OCI-LY3 (cell line): ENCODE results near the gene BTBD9.

Source experiments
- H2AFZ ChIP-seq: fragments of 200-600, 300-600 bp; shearing (Covaris generic); 2 replicates; pipeline ENCODE4 v1.6.0; 2014; ENCODE audit warnings: antibody characterized with exemption, low read depth, low read length
- H3K27ac ChIP-seq: fragments of 200-600, 300-600 bp; sonication (generic); 2 replicates; pipeline ENCODE4 v1.5.1; 2014; ENCODE audit warnings: mild to moderate bottlenecking, low read length, moderate library complexity, mixed read lengths
- H3K27me3 ChIP-seq: fragments of 200-600, 300-600 bp; sonication (generic); 2 replicates; pipeline ENCODE4 v1.6.1; 2014; ENCODE audit warnings: low read depth, low read length, mixed read lengths
- H3K36me3 ChIP-seq: fragments of 200-600, 300-600 bp; sonication (generic); replicated peaks from 2 replicates; pipeline ENCODE3; 2014; ENCODE audit warnings: low read depth, low read length, mixed read lengths
- H3K4me1 ChIP-seq: fragments of 300-600, 200-600 bp; sonication (generic); 2 replicates; pipeline ENCODE4 v1.6.1; 2014; ENCODE audit warnings: low read length, mixed read lengths
- H3K4me2 ChIP-seq: fragments of 200-600, 300-600 bp; sonication (generic); 2 replicates; pipeline ENCODE4 v1.6.1; 2014; ENCODE audit warnings: low read length, mixed read lengths
- H3K4me3 ChIP-seq: fragments of 300-600, 200-600 bp; sonication (generic); 2 replicates; pipeline ENCODE4 v1.5.1; 2014; ENCODE audit warnings: antibody characterized with exemption, mild to moderate bottlenecking, low read length, moderate library complexity
- H3K79me2 ChIP-seq: fragments of 300-600, 200-600 bp; shearing (Covaris generic); 2 replicates; pipeline ENCODE4 v1.6.1; 2014; ENCODE audit warnings: mild to moderate bottlenecking, low read length, mixed read lengths
- H3K9ac ChIP-seq: fragments of 300-600, 200-600 bp; shearing (Covaris generic); 2 replicates; pipeline ENCODE4 v1.6.0; 2014; ENCODE audit warnings: mild to moderate bottlenecking, low read length, moderate library complexity
- H3K9me3 ChIP-seq: fragments of 200-600, 300-600 bp; shearing (Covaris generic); 2 replicates; pipeline ENCODE4 v1.6.1; 2014; ENCODE audit warnings: low read length, mixed read lengths; ENCODE audit not compliant: insufficient read depth
- H4K20me1 ChIP-seq: fragments of 200-600, 300-600 bp; sonication (generic); 2 replicates; pipeline ENCODE4 v1.6.1; 2016; ENCODE audit warnings: low read length, mixed read lengths; ENCODE audit not compliant: insufficient read depth
- EZH2phosphoT487 ChIP-seq: fragments of 200-600 bp; shearing (Covaris generic); IDR thresholded peaks from 2 replicates; pipeline ENCODE4 v1.6.1; 2018; ENCODE audit warnings: antibody characterized with exemption, mixed run types, low read depth
- TF ChIP-seq, protein P1 (sequence below): fragments of 200-600, 300-600 bp; sonication (generic); IDR thresholded peaks from 2 replicates; pipeline ENCODE4 v1.5.1; 2014; ENCODE audit warnings: antibody characterized with exemption, low read length, low read depth

The BTBD9 gene

DNA sequence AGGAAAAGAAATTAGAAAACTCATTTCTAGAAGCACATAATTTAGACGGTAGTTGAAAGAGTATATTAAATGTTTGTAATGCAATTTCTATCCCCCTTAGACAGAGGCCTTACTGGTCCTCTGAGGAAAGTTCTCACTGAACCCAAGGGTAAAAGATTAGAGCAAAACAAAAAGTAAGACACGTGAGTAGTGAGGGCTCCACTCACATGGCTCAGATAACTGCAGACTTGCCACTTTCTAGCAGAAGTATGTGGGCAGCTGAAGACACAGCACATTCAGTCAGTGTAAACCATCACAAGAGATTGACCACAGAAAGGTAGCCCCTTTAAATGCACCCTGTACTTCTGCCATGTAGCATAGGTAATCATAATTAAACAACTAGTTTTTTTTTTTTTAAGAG lies 193.8 kb downstream of the BTBD9 start:
- no peaks in the 10 kb centered on the region for H3K27me3 ChIP-seq
- no peak overlapping the region for H3K4me3 ChIP-seq
- no peaks in the 10 kb centered on the region for H4K20me1 ChIP-seq
- H3K9ac ChIP-seq, result no peak overlapping the region
- no peaks in the 10 kb centered on the region for H3K79me2 ChIP-seq
- TF ChIP-seq, protein P1, sequence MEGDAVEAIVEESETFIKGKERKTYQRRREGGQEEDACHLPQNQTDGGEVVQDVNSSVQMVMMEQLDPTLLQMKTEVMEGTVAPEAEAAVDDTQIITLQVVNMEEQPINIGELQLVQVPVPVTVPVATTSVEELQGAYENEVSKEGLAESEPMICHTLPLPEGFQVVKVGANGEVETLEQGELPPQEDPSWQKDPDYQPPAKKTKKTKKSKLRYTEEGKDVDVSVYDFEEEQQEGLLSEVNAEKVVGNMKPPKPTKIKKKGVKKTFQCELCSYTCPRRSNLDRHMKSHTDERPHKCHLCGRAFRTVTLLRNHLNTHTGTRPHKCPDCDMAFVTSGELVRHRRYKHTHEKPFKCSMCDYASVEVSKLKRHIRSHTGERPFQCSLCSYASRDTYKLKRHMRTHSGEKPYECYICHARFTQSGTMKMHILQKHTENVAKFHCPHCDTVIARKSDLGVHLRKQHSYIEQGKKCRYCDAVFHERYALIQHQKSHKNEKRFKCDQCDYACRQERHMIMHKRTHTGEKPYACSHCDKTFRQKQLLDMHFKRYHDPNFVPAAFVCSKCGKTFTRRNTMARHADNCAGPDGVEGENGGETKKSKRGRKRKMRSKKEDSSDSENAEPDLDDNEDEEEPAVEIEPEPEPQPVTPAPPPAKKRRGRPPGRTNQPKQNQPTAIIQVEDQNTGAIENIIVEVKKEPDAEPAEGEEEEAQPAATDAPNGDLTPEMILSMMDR, result no peak
- TF ChIP-seq EZH2phosphoT487, result no peak
- no peaks in the 10 kb centered on the region for H3K9me3 ChIP-seq
- no peak overlapping the region for H3K27ac ChIP-seq
- no peaks in the 10 kb centered on the region for H3K36me3 ChIP-seq
- no peak overlapping the region for H2AFZ ChIP-seq
- no peak overlapping the region for H3K4me2 ChIP-seq
- H3K4me1 ChIP-seq, result peaks cover 20% of the 10 kb centered on the region

DNA sequence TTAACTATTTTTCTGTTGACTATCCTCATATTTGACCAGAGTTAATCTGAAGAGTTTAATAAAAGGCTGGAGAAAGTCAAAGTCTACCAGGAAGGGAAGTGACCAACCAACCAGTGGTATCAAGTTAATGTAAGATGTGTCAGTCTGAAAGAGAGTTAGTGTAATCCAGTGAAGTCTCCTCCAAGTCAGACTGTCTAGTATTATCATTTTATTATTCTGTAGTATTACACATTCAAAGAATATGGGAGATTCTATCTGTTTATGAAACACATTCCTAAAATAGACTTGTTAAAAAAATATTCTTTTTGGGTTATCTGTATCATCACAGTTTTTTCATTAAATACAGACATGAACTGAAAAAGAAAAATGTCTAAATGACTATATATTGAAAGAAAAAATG lies 194.4 kb downstream of the BTBD9 start:
- Histone ChIP-seq H3K27me3 (no peaks in the 10 kb centered on the region), H3K9ac (no peak overlapping the region), H3K36me3 (no peaks in the 10 kb centered on the region), H3K4me3 (no peak overlapping the region), H4K20me1 (no peaks in the 10 kb centered on the region), H3K79me2 (no peaks in the 10 kb centered on the region), H2AFZ (no peak overlapping the region), H3K27ac (no peak overlapping the region), H3K4me2 (no peak overlapping the region), H3K4me1 (peaks cover 18% of the 10 kb centered on the region), H3K9me3 (no peaks in the 10 kb centered on the region)
- TF ChIP-seq, protein P1, result no peak
- TF ChIP-seq EZH2phosphoT487, result no peak

DNA sequence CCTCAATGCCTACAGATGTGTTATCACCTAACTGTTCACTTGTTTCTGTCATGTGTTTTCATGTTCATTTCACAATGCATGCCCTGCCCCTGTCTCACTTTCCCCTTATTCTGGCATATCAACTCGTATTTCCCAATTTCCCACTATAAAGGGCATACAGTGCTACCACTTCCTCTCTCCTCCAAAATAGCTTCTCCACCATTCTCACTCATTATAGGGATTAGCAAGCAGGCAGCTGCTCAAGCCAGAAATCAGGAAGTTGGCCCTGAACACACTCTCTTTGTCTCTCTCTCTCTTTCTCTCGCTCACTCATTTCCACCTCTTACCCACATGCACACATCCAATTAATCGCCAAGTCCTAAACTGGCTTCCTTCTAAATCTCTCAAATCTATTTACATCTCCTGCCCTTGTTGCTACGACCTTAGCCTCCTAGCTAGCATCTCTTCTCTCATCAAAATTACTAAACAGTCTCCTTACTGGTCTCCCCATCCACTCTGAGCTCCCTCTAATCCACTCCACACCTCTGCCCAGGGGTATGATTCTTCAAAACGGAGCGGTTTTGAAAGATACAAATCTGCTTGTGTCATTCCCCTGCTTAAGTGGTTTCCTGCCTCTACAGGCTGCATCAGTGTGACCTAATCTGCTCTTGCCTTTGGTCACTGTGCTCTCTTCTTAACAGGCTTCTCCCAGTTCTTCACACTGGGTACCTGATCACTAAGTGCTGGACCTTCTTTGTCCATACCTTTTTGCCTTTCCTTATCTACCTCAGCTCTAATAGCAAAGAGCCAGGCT lies 196.2 kb downstream of the BTBD9 start:
- Histone ChIP-seq H3K36me3 (no peaks in the 10 kb centered on the region), H3K4me2 (peak overlapping the region; percentile 7), H3K9me3 (no peaks in the 10 kb centered on the region), H3K4me1 (peaks cover 18% of the 10 kb centered on the region), H3K4me3 (no peak overlapping the region), H3K27me3 (no peaks in the 10 kb centered on the region), H3K9ac (no peak overlapping the region), H2AFZ (peak overlapping the region; percentile 18; the same call in 1 of the 2 replicates), H4K20me1 (no peaks in the 10 kb centered on the region), H3K27ac (no peak overlapping the region), H3K79me2 (no peaks in the 10 kb centered on the region)
- TF ChIP-seq, protein P1, result no peak
- no peak for TF ChIP-seq EZH2phosphoT487

DNA sequence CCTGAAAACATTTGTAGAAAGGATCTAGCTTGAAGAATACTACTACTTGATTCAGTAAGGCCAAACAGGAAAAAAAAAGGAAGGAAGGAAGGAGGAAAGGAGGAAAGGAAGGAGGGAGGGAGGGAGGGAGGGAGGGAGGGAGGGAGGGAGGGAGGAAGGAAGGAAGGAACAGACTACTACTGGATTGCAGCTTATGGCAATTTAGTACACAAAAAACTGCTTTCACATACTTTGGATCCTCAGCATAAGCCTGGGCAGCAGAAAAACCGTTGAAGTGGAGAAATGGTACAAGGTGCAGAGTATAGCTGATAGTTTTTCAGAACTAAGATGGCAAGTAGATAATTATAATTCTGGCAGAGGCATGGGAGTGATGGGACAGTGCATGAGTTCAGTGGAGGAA lies 201.6 kb downstream of the BTBD9 start:
- H3K4me3 ChIP-seq, result no peak overlapping the region
- no peak for TF ChIP-seq EZH2phosphoT487
- TF ChIP-seq, protein P1, result no peak

More for the DNA sequence above, 201.6 kb downstream of the BTBD9 start:
- H3K27me3 ChIP-seq, result no peaks in the 10 kb centered on the region
- H3K9ac ChIP-seq, result no peak overlapping the region
- no peak overlapping the region for H3K27ac ChIP-seq
- no peaks in the 10 kb centered on the region for H3K9me3 ChIP-seq
- H3K36me3 ChIP-seq, result no peaks in the 10 kb centered on the region
- H3K4me1 ChIP-seq, result peaks cover 3% of the 10 kb centered on the region
- H2AFZ ChIP-seq, result no peak overlapping the region
- H4K20me1 ChIP-seq, result no peaks in the 10 kb centered on the region
- H3K4me2 ChIP-seq, result no peak overlapping the region
- no peaks in the 10 kb centered on the region for H3K79me2 ChIP-seq
